ENCODE results near the gene MFSD6L.

GRCh38 chr17:8843344-8843743 lies 44.2 kb upstream of the MFSD6L start:
- no peak for TF ChIP-seq POLR2AphosphoS5 (IDR thresholded peaks at IDR 0.05)
- TF ChIP-seq, protein P1, sequence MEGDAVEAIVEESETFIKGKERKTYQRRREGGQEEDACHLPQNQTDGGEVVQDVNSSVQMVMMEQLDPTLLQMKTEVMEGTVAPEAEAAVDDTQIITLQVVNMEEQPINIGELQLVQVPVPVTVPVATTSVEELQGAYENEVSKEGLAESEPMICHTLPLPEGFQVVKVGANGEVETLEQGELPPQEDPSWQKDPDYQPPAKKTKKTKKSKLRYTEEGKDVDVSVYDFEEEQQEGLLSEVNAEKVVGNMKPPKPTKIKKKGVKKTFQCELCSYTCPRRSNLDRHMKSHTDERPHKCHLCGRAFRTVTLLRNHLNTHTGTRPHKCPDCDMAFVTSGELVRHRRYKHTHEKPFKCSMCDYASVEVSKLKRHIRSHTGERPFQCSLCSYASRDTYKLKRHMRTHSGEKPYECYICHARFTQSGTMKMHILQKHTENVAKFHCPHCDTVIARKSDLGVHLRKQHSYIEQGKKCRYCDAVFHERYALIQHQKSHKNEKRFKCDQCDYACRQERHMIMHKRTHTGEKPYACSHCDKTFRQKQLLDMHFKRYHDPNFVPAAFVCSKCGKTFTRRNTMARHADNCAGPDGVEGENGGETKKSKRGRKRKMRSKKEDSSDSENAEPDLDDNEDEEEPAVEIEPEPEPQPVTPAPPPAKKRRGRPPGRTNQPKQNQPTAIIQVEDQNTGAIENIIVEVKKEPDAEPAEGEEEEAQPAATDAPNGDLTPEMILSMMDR (IDR thresholded peaks at IDR 0.05) = no peak
- TF ChIP-seq POLR2A (IDR thresholded peaks at IDR 0.05; ENCODE audit: low read depth) = no peak

All from esophagus muscularis mucosa (tissue), 3 donors.